Caco-2 (cell line): ENCODE data around the gene ST3GAL2. TPM values are rescaled to one million over a fixed set of nuclear protein-coding genes. Genes with fewer than 3 reads are reported as not detected.
A peak's percentile ranks its signal among the peaks of the same experiment; 100 is the strongest.

Source experiments
- BruUV-seq: library from RNA; stranded (reverse); fragments of 400-500 nt; replicated peaks from 2 replicates; lab custom pipeline; 2021; lab: Mats Ljungman, UMichigan
- CTCF ChIA-PET: fragments of 300-600 bp; sonication (Branson Sonifier 250); formaldehyde crosslinking; loops from one replicate; lab custom pipeline; 2022; ENCODE audit warnings: antibody characterized with exemption; lab: Charles Lee
- POLR2A ChIA-PET: fragments of 300-600 bp; sonication (Branson Sonifier 250); formaldehyde crosslinking; loops from one replicate; lab custom pipeline; 2022; ENCODE audit warnings: antibody characterized with exemption; lab: Charles Lee
- DNase-seq, 2 experiments: peaks; one replicate each; pipeline versions ENCODE4 v3.0.0 to v3.0.0-alpha.2; 2020 to 2022
- H3K27me3 ChIP-seq: replicated peaks from 2 replicates; pipeline ENCODE4 v1.6.0; 2011; ENCODE audit warnings: low read length; ENCODE audit not compliant: control insufficient read depth, insufficient read depth
- H3K36me3 ChIP-seq: 2 replicates; pipeline ENCODE4 v1.5.1; 2011; ENCODE audit warnings: low read length; ENCODE audit not compliant: control insufficient read depth, insufficient read depth
- H3K4me1 ChIP-seq: fragments of 250-450 bp; sonication (Bioruptor Pico); 2 replicates; pipeline ENCODE4 v1.5.1; 2020; ENCODE audit warnings: mild to moderate bottlenecking
- H3K4me3 ChIP-seq: 2 replicates; pipeline ENCODE4 v1.5.1; 2011; ENCODE audit warnings: low read depth, mild to moderate bottlenecking, control low read depth, low read length
- H3K9me3 ChIP-seq: fragments of 250-450 bp; sonication (Bioruptor Pico); 2 replicates; pipeline ENCODE4 v1.5.1; 2020; ENCODE audit warnings: mild to moderate bottlenecking, moderate library complexity
- H3K27ac Mint-ChIP-seq: one replicate; pipeline ENCODE4 v1.8.0; 2022; ENCODE audit warnings: mixed read lengths; ENCODE audit not compliant: unreplicated experiment
- H3K27me3 Mint-ChIP-seq: one replicate; pipeline ENCODE4 v1.8.0; 2022; ENCODE audit warnings: mixed read lengths; ENCODE audit not compliant: insufficient read depth, unreplicated experiment
- H3K36me3 Mint-ChIP-seq: one replicate; pipeline ENCODE4 v1.8.0; 2022; ENCODE audit warnings: mild to moderate bottlenecking, mixed read lengths; ENCODE audit not compliant: insufficient read depth, unreplicated experiment
- H3K4me1 Mint-ChIP-seq: one replicate; pipeline ENCODE4 v1.8.0; 2022; ENCODE audit warnings: low read depth, mixed read lengths; ENCODE audit not compliant: unreplicated experiment
- H3K4me3 Mint-ChIP-seq: one replicate; pipeline ENCODE4 v1.8.0; 2022; ENCODE audit warnings: mild to moderate bottlenecking, moderate library complexity, mixed read lengths; ENCODE audit not compliant: unreplicated experiment
- H3K9me3 Mint-ChIP-seq: one replicate; pipeline ENCODE4 v1.8.0; 2022; ENCODE audit warnings: mixed read lengths; ENCODE audit not compliant: unreplicated experiment
- CTCF ChIP-seq, 2 experiments: fragments of 200-600 bp in 1 of 2; IDR thresholded peaks; 1 replicate in 1 of 2; 2 replicates in 1 of 2; pipeline versions ENCODE4 v1.5.1 to v1.8.0; 2011 to 2022; ENCODE audit warnings: antibody characterized with exemption in 1 of 2, control low read depth in 1 of 2, inconsistent platforms in 1 of 2, low read depth in 1 of 2, low read length in 1 of 2, mild to moderate bottlenecking in 1 of 2, moderate library complexity in 1 of 2; ENCODE audit not compliant: insufficient read depth in 1 of 2, severe bottlenecking in 1 of 2, unreplicated experiment in 1 of 2
- intact Hi-C: fragments of 100-400 bp; cut with micrococcal nuclease; formaldehyde crosslinking; loops from one replicate; pipeline ENCODE4 v1.10.0; 2022; ENCODE audit not compliant: unreplicated experiment
- total RNA-seq: library from RNA; stranded (reverse); gene quantifications from 2 replicates; pipeline ENCODE4 v1.2.3, GENCODE V29; 2022

Gene ST3GAL2
- total RNA-seq, 1 experiment from 2014 or later = 31.1 TPM

- TF ChIP-seq CTCF (IDR thresholded peaks at IDR 0.05; ENCODE audit: insufficient read depth in 1 of 2, low read depth in 1 of 2, low read length in 1 of 2, severe bottlenecking in 1 of 2, unreplicated experiment in 1 of 2) = no peak
- peak; percentile 96 to 99 for DNase-seq
- BruUV-seq = TSS peak; percentile 99
- intact Hi-C loops = loop anchor here (1.0 to 5.0 kb wide), 6 partner anchors 11 to 47 kb away; partner anchors contain the start of genes FCSK and ST3GAL2
- H3K9me3 ChIP-seq = no peaks in the 10 kb centered on the region
- H3K36me3 ChIP-seq = 0 out of 2 replicates have a peak, but pooled peaks cover 2% of the 10 kb centered on the region
- H3K4me3 ChIP-seq = peak overlapping the region; percentile 17
- Mint-ChIP-seq H3K4me3 (peak overlapping the region; percentile 66), H3K36me3 (peaks cover 33% of the 10 kb centered on the region), H3K27me3 (no peaks in the 10 kb centered on the region), H3K9me3 (no peaks in the 10 kb centered on the region), H3K27ac (peak overlapping the region; percentile 98), H3K4me1 (peaks cover 46% of the 10 kb centered on the region)
- peaks cover 56% of the 10 kb centered on the region for H3K4me1 ChIP-seq
- POLR2A ChIA-PET = interaction anchor here (0.5 to 1.2 kb wide), 17 partner anchors 9 to 129 kb away, joined by 3 to 41 read pairs (median 4); partner anchors contain the start of genes COG4, DDX19A, DDX19B and FCSK
- no peaks in the 10 kb centered on the region for H3K27me3 ChIP-seq
- CTCF ChIA-PET = interaction anchor here (0.7 to 1.2 kb wide), 7 partner anchors 20 to 48 kb away, joined by 3 to 11 read pairs (median 3); partner anchors contain the start of gene FCSK
Measured at GRCh38 chr16:70428178-70428998, 10.5 kb downstream of the ST3GAL2 start.

GRCh38 chr16:70427786-70428177, 11.1 kb downstream of the ST3GAL2 start:
- 0 out of 2 replicates have a peak, but pooled peaks cover 2% of the 10 kb centered on the region for H3K36me3 ChIP-seq
- BruUV-seq = TSS peak; percentile 58
- peaks cover 55% of the 10 kb centered on the region for H3K4me1 ChIP-seq
- CTCF ChIA-PET = interaction anchor here (0.7 to 1.2 kb wide), 7 partner anchors 19 to 48 kb away, joined by 3 to 11 read pairs (median 3); partner anchors contain the start of gene FCSK
- H3K4me3 Mint-ChIP-seq = peak overlapping the region; percentile 66
- no peak overlapping the region; the same call in 1 of the 2 replicates for H3K4me3 ChIP-seq
- no peaks in the 10 kb centered on the region for H3K9me3 Mint-ChIP-seq
- H3K27me3 ChIP-seq = no peaks in the 10 kb centered on the region
- POLR2A ChIA-PET = interaction anchor here (0.6 to 1.2 kb wide), 16 partner anchors 9 to 128 kb away, joined by 3 to 41 read pairs (median 4); partner anchors contain the start of genes COG4, DDX19A, DDX19B and FCSK
- no peaks in the 10 kb centered on the region for H3K27me3 Mint-ChIP-seq
- peak overlapping the region; percentile 98 for H3K27ac Mint-ChIP-seq
- peaks cover 35% of the 10 kb centered on the region for H3K36me3 Mint-ChIP-seq
- H3K9me3 ChIP-seq = no peaks in the 10 kb centered on the region
- peaks cover 44% of the 10 kb centered on the region for H3K4me1 Mint-ChIP-seq
- DNase-seq = no peak
- intact Hi-C loops = loop anchor here (1.0 to 5.0 kb wide), 6 partner anchors 12 to 46 kb away; partner anchors contain the start of genes FCSK and ST3GAL2
- no peak for TF ChIP-seq CTCF (IDR thresholded peaks at IDR 0.05; ENCODE audit: insufficient read depth in 1 of 2, low read depth in 1 of 2, low read length in 1 of 2, severe bottlenecking in 1 of 2, unreplicated experiment in 1 of 2)

DNA sequence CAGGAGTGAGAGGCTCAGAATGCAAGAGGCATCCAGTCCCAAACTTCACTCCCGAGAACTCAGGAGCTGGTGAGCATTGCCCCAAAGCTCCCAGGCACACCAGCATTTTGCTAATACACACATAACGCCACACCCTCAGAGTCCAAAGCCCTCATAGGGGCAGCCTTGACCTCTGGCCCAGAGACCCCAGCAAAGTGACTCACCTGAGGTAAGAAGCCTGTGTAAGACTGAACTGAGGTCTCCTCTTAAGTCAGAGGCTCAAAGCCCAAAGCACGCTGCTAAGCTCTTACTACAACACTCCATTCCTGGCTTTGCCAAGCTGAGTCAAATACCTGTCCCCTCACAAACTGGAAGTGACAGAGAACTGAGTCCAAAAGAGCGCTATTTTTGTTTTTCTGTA, 16.4 kb downstream of the ST3GAL2 start:
- peak overlapping the region; percentile 60 for H3K27ac Mint-ChIP-seq
- Histone ChIP-seq H3K4me1 (peaks cover 24% of the 10 kb centered on the region), H3K36me3 (0 out of 2 replicates have a peak, but pooled peaks cover 2% of the 10 kb centered on the region), H3K4me3 (no peak overlapping the region), H3K9me3 (no peaks in the 10 kb centered on the region), H3K27me3 (no peaks in the 10 kb centered on the region)
- intact Hi-C loops = no loop called here
- no peaks in the 10 kb centered on the region for H3K9me3 Mint-ChIP-seq
- H3K36me3 Mint-ChIP-seq = peaks cover 31% of the 10 kb centered on the region
- CTCF ChIA-PET = no interaction called here
- BruUV-seq = no TSS peak
- H3K4me3 Mint-ChIP-seq = no peak overlapping the region
- DNase-seq = no peak
- TF ChIP-seq CTCF (IDR thresholded peaks at IDR 0.05; ENCODE audit: insufficient read depth in 1 of 2, low read depth in 1 of 2, low read length in 1 of 2, severe bottlenecking in 1 of 2, unreplicated experiment in 1 of 2) = no peak
- POLR2A ChIA-PET = interaction anchor here (0.5 kb wide), 1 partner anchor 98 kb away, joined by 4 read pairs; no protein-coding TSS in a partner anchor
- H3K4me1 Mint-ChIP-seq = peaks cover 32% of the 10 kb centered on the region
- no peaks in the 10 kb centered on the region for H3K27me3 Mint-ChIP-seq
